DMS114 treated with DMSO at 0.1 percent for 48 hours (cell line): ENCODE results near the gene DNAH3.
"Not testable (repeated sequence)": the region's sequence is repeated elsewhere in the genome, so short reads cannot be mapped to it uniquely, and the experiment has no call there.

Experiments used
- DNase-seq: peaks from one replicate; lab custom pipeline; 2025; ENCODE audit not compliant: unreplicated experiment; lab: John Stamatoyannopoulos, UW

DNAH3 gene

GRCh38 chr16:21076186-21076883 is 74.3 kb downstream of the DNAH3 start:
- DNase-seq = no peak

GRCh38 chr16:21075252-21075651 is 75.4 kb downstream of the DNAH3 start:
- no peak for DNase-seq

GRCh38 chr16:21072976-21073375 is 77.7 kb downstream of the DNAH3 start:
- no peak for DNase-seq

GRCh38 chr16:21071741-21072140 is 78.9 kb downstream of the DNAH3 start:
- DNase-seq = no peak

- DNase-seq = no peak
Measured at GRCh38 chr16:21070564-21070963, 80.1 kb downstream of the DNAH3 start.

DNA sequence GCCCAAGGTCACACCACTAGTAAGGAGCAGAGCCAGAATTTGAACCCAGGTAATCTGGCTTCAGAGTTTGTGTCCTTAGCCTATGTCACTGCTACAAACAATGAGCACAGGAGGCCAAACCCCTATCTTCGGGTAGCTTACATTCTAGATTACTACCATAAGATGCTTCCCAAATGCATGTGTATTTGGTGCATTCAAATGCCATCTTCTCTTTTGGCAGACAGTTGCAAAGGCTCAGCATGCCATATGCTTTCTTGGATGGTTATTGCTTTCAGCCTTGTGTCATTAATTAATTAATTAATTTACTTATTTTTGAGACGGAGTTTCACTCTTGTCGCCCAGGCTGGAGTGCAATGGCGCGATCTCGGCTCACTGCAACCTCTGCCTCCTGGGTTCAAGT is 80.7 kb downstream of the DNAH3 start:
- no peak for DNase-seq

DNA sequence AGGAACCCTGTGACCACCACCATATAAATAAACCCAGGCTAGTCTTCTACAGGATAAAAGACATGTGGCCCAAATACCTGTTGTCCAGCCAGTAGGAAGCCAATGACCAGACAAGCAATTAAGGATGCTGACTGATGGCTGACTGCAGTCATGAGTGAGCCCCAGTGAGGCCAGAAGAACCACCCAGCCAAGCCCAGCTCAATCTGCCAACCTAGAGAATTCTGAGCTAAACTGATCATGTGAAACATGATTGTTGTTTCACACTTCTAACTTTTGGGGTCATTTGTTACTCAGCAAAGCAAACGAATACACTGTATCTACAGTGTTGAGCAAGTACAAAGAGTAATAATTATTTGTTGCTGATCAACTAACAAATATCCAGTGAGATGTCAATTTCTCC is 86.4 kb downstream of the DNAH3 start:
- no peak for DNase-seq

- not testable (repeated sequence) for DNase-seq
Measured at GRCh38 chr16:21063314-21063713, 87.3 kb downstream of the DNAH3 start.

- DNase-seq = no peak
Measured at GRCh38 chr16:21060027-21060510, 90.6 kb downstream of the DNAH3 start.

DNA sequence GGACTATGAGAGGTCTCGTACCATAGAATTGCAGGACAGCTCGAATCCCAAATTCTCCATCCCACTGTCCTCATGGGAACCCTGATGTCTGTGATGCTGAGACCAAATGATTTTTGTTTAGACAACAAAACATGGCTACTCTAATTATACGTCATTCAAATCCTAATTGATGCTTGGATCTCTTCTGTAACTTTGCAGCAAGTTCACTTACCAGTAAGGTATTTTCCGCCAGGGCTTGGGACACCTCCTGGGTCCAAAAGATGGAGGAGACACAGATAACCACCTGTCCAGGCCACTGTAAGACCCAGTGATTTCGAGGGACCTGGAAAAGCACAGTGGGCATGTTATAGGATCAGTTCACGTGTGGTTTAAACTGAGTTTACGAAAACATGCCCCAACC is 92.8 kb downstream of the DNAH3 start:
- no peak for DNase-seq

- DNase-seq = no peak
Measured at GRCh38 chr16:21056396-21056795, 94.2 kb downstream of the DNAH3 start.

DNA sequence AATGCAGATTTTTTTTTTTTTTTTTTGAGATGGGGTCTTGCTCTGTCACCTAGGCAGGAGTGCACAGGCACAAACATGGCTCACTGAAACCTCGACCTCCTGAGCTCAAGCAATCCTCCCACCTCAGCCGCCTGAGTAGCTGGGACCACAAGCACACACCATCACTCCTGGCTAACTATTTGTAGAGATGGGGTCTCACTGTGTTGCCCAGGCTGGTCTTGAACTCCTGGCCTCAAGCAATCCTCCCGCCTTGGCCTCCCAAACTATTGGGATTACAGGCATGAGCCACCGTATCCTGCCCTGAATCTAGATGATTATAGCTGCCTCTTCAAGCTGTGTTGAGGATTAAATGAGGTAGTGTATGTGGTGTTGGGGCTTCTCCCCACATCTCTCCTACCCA is 94.9 kb downstream of the DNAH3 start:
- not testable (repeated sequence) for DNase-seq

DNA sequence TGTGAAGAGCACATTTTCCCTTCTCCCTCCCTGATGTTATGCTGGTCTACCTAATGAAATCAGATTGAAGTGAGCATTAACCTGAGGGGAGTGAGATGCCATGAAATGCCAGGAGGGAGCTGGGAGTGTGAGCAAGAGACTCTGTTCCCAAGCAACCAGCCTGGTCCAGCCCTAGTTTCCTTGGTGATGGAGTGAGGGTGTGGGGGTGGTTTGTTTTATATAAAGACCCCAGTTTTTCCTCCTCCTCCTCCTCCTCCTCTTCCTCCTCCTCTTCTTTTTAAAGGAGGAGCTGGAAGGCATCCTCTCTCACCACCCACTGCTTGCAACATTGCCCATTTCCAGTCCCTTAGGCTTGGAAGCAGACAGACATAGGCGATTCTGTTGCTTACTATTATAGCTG is 97.1 kb downstream of the DNAH3 start:
- DNase-seq = no peak

GRCh38 chr16:21048091-21048912 is 102.3 kb downstream of the DNAH3 start:
- DNase-seq = not testable (repeated sequence)

DNA sequence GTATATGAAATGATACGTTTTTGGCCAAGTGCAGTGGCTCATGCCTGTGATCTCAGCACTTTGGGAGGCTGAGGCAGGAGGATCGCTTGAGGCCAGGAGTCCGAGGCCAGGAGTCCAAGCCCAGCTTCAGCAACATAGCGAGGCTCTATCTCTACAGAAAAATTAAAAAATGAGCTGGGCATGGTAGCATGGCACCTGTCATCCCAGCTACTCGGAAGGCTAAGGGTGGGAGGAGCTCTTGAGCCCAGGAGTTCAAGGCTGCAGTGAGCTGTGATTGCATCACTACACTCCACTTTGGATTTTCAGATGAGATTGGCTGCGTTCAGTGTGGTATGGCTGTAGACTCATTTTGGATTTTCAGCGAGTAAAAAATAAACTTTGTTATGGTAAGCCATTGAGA is 112.4 kb downstream of the DNAH3 start:
- no peak for DNase-seq

- DNase-seq = no peak
Measured at GRCh38 chr16:21037736-21038135, 112.9 kb downstream of the DNAH3 start.

DNA sequence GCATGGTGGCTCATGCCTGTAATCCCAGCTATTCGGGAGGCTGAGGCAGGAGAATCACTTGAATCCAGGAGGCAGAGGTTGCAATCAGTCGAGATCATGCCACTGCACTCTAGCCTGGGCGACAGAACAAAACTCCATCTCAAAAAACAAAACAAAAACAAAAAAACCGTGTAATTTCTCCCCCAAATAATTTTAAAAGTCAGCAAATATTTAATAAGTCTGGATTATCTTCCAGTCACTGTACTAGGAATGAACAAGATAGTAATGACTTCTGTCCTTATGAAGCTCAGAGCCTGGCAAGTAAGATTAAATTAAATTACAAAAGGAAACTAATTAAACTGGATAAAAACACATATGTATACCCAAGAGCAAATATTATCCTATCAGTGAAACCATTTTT is 113.5 kb downstream of the DNAH3 start:
- no peak for DNase-seq

DNA sequence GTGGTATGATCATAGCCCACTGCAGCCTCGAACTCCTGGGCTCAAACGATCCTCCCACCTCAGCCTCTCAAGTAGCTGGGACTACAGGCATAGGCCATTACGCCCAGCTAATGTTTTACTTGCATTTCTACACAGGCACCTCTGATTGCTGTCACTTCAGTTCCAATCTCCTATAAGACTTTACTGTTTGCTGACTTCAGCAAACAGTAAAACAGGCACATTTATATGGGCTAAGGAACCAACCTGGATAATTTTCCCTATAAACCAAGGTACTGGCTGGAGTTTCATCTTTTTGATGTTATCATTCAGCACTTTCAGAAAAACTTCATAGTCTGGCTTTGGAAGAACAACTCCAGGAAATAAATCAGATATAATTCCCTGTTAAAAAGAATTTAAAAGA is 114.2 kb downstream of the DNAH3 start:
- no peak for DNase-seq

- DNase-seq = no peak
Measured at GRCh38 chr16:21033704-21034103, 116.9 kb downstream of the DNAH3 start.

DNA sequence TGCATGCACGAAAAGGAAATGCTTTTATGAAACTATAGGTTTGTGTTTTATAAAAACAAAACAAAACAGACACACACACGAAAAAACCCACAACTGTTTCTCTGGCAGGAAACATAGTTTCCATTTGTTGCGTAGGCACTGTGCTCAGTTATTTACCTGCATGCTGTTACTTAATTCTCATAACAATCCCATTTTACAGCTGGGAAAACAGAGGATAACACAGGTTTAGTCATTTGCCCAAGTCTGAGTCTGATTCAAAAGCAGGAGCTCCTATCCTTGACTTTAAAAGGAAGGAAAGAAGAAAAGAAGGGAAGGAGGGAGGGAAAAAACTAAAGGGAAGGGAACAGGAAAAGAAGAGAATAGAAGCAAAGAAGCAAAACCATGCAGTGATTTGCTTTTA is 117.4 kb downstream of the DNAH3 start:
- no peak for DNase-seq

GRCh38 chr16:21028728-21029127 is 121.9 kb downstream of the DNAH3 start:
- DNase-seq = no peak

GRCh38 chr16:21026846-21027245 is 123.8 kb downstream of the DNAH3 start:
- no peak for DNase-seq
